NCI-H524 (cell line): ENCODE data around the gene TAF15.
A peak's percentile ranks its signal among the peaks of the same experiment; 100 is the strongest.

Experiments
- DNase-seq, 2 experiments: peaks; one replicate each; lab custom pipeline; 2025; lab: John Stamatoyannopoulos, UW

TAF15 gene

GRCh38 chr17:35808962-35809854 lies at the start of gene TAF15:
Gene TAF15, plus strand, starts transcription at chr17:35809484. Its CDS starts 86 bp downstream, at chr17:35809570.
- DNase-seq, result peak; percentile 91 to 96

- DNase-seq, result no peak
These were observed 48.7 kb upstream of the TAF15 start, which contains the start of gene C17orf50 for GRCh38 chr17:35760587-35760986. Gene C17orf50, plus strand, starts transcription at chr17:35760887. Its CDS starts 55 bp downstream, at chr17:35760942.

- DNase-seq, result no peak
These were observed 47.7 kb upstream of the TAF15 start for GRCh38 chr17:35761601-35762000.

- no peak for DNase-seq
These were observed 45.5 kb upstream of the TAF15 start for GRCh38 chr17:35763767-35764122.

GRCh38 chr17:35764123-35764991 lies 44.9 kb upstream of the TAF15 start:
- peak; percentile 76 to 85 for DNase-seq

GRCh38 chr17:35765086-35765710 lies 44.1 kb upstream of the TAF15 start:
- DNase-seq, result no peak

- no peak for DNase-seq
These were observed 43.4 kb upstream of the TAF15 start for GRCh38 chr17:35765756-35766488.

- DNase-seq, result no peak
These were observed 42.8 kb upstream of the TAF15 start for GRCh38 chr17:35766489-35766877.

- peak in 1 of 2 experiments; percentile 26 for DNase-seq
These were observed 42.3 kb upstream of the TAF15 start for GRCh38 chr17:35766903-35767510.

- DNase-seq, result no peak
These were observed 40.5 kb upstream of the TAF15 start for GRCh38 chr17:35768797-35769196.

GRCh38 chr17:35769895-35770486 lies 39.3 kb upstream of the TAF15 start:
- no peak for DNase-seq

- DNase-seq, result no peak
These were observed 36.2 kb upstream of the TAF15 start for GRCh38 chr17:35773129-35773528.

GRCh38 chr17:35773679-35774425 lies 35.4 kb upstream of the TAF15 start:
- no peak for DNase-seq

GRCh38 chr17:35774499-35774898 lies 34.8 kb upstream of the TAF15 start:
- no peak for DNase-seq

GRCh38 chr17:35775039-35775438 lies 34.2 kb upstream of the TAF15 start:
- DNase-seq, result no peak

GRCh38 chr17:35775583-35775982 lies 33.7 kb upstream of the TAF15 start:
- no peak for DNase-seq

GRCh38 chr17:35778641-35779196 lies 30.6 kb upstream of the TAF15 start:
- DNase-seq, result no peak

- no peak for DNase-seq
These were observed 28.3 kb upstream of the TAF15 start for GRCh38 chr17:35780950-35781349.

- DNase-seq, result no peak
These were observed 24.4 kb upstream of the TAF15 start for GRCh38 chr17:35784895-35785294.

GRCh38 chr17:35786941-35787432 lies 22.3 kb upstream of the TAF15 start:
- DNase-seq, result no peak
